D721Med (cell line): ENCODE data around the gene DNAJC4.

Experiments used
- DNase-seq: peaks from one replicate; pipeline ENCODE4 v3.0.0; 2011; ENCODE audit warnings: low spot score; ENCODE audit not compliant: insufficient read length
- FAIRE-seq: peaks from 2 replicates; lab custom pipeline; 2011; peaks lifted over from hg19 to GRCh38; lab: Jason Lieb, UNC
- CTCF ChIP-seq: IDR thresholded peaks from 2 replicates; pipeline ENCODE4 v1.5.1; 2012; ENCODE audit warnings: mild to moderate bottlenecking, control low read depth; ENCODE audit not compliant: insufficient read depth; ENCODE audit errors: missing control alignments

The DNAJC4 gene

GRCh38 chr11:64275841-64276240, 45.5 kb downstream of the DNAJC4 start:
- no peak for FAIRE-seq
- no peak for TF ChIP-seq CTCF
- no peak for DNase-seq

GRCh38 chr11:64276653-64277431, 46.5 kb downstream of the DNAJC4 start:
- FAIRE-seq, result no peak
- no peak for TF ChIP-seq CTCF
- DNase-seq, result no peak

- no peak for DNase-seq
- TF ChIP-seq CTCF, result no peak
- no peak for FAIRE-seq
Observed at GRCh38 chr11:64278576-64279190, 48.3 kb downstream of the DNAJC4 start.

- no peak for DNase-seq
- no peak for FAIRE-seq
- no peak for TF ChIP-seq CTCF
Observed at GRCh38 chr11:64281957-64282770, 51.8 kb downstream of the DNAJC4 start.

GRCh38 chr11:64283092-64283491, 52.7 kb downstream of the DNAJC4 start:
- TF ChIP-seq CTCF, result no peak
- FAIRE-seq (no peak), DNase-seq (no peak)
